A673 (cell line): Measurements from ENCODE around the gene SIRPB2.

Experiments used
- CTCF ChIP-seq: fragments of 300-800, 200-600 bp; sonication (generic); conservative IDR thresholded peaks from 2 replicates; pipeline ENCODE4 v1.5.1; 2017; ENCODE audit warnings: low read depth, mild to moderate bottlenecking, antibody characterized with exemption, low read length, moderate library complexity, mixed read lengths
- EZH2 ChIP-seq: fragments of 200-600 bp; sonication (generic); IDR thresholded peaks from 2 replicates; pipeline ENCODE4 v1.6.1; 2017; ENCODE audit warnings: borderline replicate concordance, low read depth, mild to moderate bottlenecking, mixed read lengths, antibody characterized with exemption, low read length; ENCODE audit not compliant: poor library complexity, severe bottlenecking

GRCh38 chr20:1478566-1478965 lies 12.7 kb downstream of the SIRPB2 start:
- no peak for TF ChIP-seq EZH2
- no peak for TF ChIP-seq CTCF
